ENCODE results near the gene GDF7.
"Not testable (repeated sequence)": the region's sequence is repeated elsewhere in the genome, so short reads cannot be mapped to it uniquely, and the experiment has no call there.

GDF7 gene

DNA sequence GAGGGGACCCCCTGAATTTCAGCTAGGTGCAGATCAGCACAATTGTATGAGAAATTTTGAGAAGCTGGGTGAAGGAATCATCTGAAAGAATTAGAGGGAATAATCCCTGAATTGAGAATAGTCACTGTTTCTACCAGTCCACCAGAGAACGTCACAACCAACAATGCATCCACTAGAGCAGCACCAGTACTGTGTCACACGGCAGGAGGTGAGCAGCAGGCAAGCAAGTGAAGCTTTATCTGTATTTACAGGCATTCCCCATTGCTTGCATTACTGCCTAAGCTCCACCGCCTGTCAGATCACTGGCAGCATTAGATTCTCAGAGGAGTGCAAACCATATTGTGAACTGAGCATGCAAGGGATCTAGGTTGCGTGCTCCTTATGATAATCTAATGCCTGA is 40.7 kb downstream of the GDF7 start:
- DNase-seq, result no peak

DNA sequence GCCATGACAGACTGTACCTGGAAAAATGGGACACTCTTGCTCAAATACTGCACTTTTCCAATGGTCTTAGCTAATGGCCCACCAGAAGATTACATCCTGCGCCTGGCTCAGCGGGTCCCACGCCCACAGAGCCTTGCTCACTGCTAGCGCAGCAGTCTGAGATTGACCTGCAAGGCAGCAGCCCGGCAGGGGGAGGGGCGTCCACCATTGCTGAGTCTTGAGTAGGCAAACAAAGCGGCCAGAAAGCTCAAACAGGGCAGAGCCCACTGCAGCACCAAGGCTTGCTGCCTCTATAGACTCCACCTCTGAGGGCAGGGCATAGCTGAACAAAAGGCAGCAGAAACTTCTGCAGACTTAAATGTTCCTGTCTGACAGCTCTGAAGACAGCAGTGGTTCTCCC is 44.7 kb downstream of the GDF7 start:
- DNase-seq, result not testable (repeated sequence)

DNA sequence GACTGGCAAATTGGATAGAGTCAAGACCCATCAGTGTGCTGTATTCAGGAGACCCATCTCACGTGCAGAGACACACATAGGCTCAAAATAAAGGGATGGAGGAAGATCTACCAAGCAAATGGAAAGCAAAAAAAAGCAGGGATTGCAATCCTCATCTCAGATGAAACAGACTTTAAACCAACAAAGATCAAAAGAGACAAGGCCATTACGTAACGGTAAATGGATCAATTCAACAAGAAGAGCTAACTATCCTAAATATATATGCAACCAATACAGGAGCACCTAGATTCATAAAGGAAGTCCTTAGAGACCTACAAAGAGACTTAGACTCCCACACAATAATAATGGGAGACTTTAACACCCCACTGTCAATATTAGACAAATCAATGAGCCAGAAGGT is 46.6 kb downstream of the GDF7 start:
- not testable (repeated sequence) for DNase-seq

DNA sequence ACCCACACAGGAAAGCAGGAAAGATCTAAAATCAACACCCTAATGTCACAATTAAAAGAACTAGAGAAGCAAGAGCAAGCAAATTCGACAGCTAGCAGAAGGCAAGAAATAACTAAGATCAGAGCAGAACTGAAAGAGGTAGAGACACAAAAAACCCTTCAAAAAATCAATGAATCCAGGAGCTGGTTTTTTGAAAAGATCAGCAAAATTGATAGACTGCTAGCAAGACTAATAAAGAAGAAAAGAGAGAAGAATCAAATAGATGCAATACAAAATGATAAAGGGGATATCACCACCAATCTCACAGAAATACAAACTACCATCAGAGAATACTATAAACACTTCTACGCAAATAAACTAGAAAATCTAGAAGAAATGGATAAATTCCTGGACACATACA is 47.5 kb downstream of the GDF7 start:
- DNase-seq, result not testable (repeated sequence)

DNA sequence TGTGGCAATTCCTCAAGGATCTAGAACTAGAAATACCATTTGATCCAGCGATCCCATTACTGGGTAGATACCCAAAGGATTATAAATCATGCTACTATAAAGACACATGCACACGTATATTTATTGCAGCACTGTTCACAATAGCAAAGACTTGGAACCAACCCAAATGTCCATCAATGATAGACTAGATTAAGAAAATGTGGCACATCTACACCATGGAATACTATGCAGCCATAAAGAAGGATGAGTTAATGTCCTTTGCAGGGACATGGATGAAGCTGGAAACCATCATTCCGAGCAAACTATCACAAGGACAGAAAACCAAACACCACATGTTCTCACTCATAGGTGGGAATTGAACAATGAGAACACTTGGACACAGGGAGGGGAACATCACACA is 49.2 kb downstream of the GDF7 start:
- not testable (repeated sequence) for DNase-seq

DNA sequence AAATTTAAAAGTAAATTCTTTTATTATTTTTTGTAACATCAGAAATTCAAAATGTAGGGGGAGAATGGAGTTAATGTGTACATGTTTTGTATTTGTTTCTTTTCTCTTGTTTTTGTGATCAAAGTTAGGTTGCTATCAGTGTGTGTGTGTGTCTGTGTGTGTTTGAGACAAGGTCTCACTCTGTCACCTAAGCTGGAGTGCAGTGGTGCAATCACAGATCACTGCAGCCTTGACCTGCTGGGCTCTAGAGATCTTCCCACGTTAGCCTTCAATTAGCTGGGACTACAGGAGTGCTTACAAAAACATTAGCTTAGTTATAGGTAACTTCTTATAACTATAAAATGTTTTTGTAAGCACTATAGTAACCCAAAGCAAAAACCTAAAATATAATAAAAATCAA is 50.7 kb downstream of the GDF7 start:
- no peak for DNase-seq

DNA sequence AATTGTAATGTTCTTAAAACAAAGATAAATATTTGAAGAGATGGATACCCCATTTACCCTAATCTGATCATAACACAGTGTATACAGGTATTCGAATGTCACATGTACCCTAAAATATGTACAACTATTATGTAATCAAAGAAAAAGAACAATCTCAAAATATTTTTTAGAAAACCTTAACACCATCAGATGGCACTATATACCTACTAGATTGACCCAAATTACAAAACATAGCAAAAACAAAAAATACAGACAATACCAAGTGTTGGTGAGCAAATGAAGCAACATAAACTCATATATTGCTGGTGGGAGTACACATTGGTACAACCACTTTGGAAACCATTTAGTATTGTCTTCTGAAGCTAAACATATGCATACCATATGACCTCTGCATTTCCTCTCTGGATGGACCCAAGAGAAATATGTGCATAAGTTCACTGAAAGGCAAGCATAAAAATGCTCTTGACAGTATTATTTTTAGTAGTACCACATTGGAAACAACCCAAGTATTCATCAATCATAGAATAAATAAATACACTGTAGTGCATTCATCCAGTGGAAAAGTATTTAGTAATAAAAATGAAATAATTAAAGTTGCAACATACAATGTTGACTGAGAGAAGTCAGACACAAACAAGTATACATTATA is 55.8 kb downstream of the GDF7 start:
- DNase-seq, result no peak

DNA sequence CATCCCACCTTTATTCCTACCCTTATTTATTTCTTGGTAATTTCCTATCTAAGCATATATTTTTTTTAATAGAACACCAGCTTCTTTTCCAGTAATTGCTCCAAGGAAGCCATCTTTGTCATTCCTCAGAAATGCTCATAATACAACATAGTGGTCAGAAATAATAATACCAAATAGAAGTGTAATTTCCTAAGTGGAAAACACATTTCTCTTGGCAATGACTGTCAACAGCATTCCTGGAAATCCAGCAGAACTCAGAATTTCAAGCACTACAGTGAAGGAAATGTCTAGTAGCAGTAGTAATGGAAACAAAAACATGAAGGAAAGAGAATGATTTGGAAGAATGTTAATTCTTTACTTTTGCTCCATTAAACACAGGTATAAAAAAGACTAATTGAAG is 56.6 kb downstream of the GDF7 start:
- no peak for DNase-seq

DNA sequence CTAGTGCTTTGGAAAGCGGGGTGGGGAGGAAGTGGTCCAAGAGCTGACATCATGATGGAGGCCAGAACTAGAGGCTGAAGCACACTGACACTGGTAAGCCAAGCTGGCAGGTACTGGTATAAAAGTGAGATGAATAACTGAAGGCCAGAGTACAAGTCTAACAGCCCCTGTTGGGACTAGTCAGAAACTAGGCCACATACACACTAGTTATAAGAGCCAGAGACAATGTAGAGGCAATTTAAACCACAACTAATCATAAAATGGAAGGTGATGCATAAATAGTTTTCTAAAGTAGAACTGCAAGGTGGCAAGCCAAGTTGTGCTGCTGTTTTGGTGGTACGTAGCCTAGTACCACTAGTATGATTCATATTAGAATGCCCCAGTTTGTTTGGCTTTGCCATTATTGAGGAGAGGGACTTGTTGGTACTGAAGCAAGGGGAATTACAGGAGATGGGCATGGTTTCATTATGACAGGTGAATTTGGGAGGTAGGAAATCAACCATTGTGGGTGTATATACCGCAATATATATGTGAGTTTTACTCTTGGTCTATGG is 57.6 kb downstream of the GDF7 start:
- no peak for DNase-seq

DNA sequence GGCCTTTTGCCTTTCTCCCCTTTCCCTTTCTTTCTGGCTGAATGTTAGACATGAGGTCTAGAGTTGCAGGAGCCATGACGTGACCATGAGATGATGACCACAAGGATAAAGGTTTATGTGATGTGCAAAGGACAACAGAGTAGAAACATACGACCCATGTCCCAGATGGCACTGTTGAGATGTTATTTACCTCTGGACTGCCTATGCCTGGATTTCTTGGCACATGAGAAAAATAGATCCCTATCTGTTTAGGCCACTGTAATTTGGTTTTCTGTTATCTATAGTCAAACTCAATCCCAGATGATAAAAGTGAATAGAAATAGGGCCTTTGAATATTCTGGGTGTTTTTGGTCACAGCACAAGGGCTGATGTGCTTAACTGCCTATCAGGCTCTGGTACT is 58.8 kb downstream of the GDF7 start:
- DNase-seq, result no peak

DNA sequence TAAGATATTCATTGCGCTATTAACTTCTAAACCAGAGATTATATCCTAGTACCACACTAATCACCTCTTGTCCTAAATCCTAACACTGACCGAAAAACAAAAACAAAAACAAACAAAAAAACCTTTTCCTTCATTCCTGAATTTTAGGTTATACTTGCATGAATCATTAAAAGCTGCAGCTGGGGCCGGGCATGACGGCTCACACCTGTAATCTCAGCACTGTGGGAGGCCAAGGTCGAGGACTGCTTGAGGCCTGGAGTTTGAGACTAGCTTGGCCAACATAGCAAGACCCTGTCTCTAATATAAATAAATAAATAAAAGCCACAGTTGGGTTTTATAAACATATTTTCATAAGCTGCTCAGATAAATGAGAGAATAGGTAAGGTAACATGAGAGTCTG is 60.0 kb downstream of the GDF7 start:
- no peak for DNase-seq

DNA sequence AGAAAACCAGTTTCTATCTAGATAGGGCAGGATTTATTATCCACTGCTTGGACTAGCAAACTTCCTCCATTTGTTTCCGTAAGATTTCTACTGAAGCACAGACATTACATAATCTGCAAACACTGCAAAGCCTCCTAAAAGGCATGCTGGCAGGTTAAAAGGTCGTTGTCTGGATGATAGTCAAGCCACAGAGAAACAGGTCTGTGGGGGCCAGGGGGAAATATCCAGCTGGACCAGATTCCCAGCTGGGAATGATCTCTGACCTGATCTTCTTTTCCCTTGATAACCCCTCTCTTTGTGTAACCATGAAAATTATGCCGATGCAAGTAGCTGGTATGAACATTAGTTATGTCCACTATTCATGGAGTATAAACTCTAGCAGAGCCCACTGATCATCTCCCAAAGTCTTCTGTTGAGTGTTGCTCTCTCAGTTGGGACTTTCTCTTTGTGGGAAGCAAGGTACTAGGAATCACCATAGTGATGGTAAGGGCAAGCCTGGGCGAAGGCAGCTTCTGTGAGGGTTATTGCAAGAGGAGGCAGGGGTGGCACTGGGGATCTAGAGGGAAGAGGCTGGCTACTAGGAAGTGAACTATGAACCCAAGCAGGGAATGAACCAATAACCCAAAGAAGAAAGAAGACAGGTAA is 61.3 kb downstream of the GDF7 start:
- no peak for DNase-seq
